ENCODE data around the gene LGR6.

LGR6 gene

DNA sequence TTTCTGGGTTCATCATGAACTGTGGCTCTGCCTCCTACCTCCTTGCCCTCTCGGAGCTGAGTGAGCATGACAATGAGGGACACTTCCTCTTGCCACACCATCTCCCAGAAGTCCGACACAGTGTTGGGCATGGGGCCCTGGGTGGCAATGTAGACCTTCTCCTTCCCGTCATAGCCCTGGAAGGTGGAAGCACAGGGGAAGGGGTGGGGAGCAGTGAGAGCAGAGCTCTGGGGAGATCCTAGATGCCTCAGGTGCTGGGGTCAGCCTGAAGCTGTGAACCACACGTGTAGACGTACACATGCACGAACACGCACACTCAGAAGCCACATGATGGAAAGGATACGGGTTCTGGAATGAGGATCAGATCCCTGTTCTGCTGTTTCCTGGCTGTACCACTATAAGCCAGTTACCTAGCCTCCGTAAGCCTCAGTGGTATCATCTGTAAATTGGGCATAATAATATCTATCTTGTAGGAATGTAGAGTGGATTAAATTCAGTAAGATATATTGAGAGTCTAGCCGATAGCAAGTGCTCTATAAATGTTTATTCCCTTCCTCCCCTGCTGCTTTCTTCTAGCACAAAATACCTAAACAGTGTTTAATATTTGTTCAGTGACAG, 39.3 kb upstream of the LGR6 start:
- peaks cover 39% of the 10 kb centered on the region for H3K4me1 Mint-ChIP-seq (ENCODE audit: low read depth)
- H3K27ac Mint-ChIP-seq: peak overlapping the region; percentile 64
- peaks cover 61% of the 10 kb centered on the region for H3K36me3 Mint-ChIP-seq (ENCODE audit: low read depth)
- no peaks in the 10 kb centered on the region for H3K27me3 Mint-ChIP-seq (ENCODE audit: low read depth)
- H3K4me3 Mint-ChIP-seq: no peak overlapping the region
- H3K9me3 Mint-ChIP-seq: no peaks in the 10 kb centered on the region

DNA sequence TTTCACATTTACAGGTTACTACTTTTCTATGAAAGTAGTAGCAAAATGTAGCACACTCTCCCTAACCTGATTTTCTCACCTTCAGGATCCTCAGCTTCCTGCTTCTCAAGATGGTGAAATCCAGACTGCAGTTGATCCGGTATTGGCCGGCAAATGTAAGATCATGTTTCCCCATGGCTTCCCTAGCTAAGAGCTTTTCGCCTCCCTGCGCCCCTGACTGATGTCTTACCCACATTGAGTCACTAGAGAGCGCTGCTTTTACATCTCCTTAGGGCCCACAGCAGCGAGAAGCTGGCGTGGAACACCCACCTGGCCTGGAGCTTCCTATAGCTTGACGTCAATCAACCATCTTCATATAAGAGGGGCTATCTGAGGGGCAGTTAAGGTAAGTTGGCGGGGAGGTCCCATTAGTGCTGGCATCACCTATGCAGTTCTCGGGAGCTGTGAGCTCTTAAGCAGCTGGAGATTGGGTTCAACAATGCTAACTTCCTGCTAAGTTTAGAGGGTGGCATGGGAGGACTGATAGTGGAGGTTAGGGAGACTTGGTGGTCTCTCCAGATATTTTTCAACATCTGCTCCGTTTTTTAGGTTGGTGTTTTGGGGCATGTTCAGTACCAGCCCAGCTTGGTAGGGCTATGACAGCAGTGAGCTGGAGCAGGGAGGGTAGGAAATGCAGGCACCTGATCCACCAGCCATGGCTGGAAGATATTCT, 38.7 kb upstream of the LGR6 start:
- peak overlapping the region; percentile 64 for H3K27ac Mint-ChIP-seq
- no peak overlapping the region for H3K4me3 Mint-ChIP-seq
- no peaks in the 10 kb centered on the region for H3K9me3 Mint-ChIP-seq
- peaks cover 63% of the 10 kb centered on the region for H3K36me3 Mint-ChIP-seq (ENCODE audit: low read depth)
- H3K4me1 Mint-ChIP-seq (ENCODE audit: low read depth): peaks cover 42% of the 10 kb centered on the region
- H3K27me3 Mint-ChIP-seq (ENCODE audit: low read depth): no peaks in the 10 kb centered on the region

DNA sequence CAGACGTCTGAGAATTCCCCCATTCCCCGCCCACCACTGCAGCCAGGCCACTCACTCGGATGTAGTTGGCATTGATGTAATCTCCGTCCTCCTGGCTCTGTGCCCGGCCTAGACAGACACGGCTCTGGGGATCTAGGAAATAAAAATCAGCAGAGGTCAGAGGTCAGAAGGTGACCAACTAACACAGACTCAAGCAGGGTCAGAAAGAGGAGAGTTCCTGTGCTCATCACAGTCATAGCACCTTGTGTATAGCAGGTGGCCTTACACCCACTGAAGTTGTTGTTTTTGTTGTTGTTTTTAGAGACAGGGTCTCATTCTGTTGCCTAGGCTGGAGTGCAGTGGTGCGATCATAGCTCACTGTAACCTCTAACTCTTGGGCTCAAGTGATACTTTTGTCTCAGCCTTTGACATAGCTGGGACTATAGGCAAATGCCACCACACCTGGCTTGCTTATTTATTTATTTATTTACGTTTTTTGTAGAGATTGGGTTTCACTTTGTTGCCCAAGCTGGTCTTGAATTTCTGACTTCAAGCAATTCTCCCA, 38.0 kb upstream of the LGR6 start:
- Mint-ChIP-seq H3K9me3 (no peaks in the 10 kb centered on the region), H3K27me3 (ENCODE audit: low read depth) (no peaks in the 10 kb centered on the region), H3K4me1 (ENCODE audit: low read depth) (peaks cover 46% of the 10 kb centered on the region), H3K27ac (peak overlapping the region; percentile 31), H3K4me3 (no peak overlapping the region), H3K36me3 (ENCODE audit: low read depth) (peaks cover 67% of the 10 kb centered on the region)

DNA sequence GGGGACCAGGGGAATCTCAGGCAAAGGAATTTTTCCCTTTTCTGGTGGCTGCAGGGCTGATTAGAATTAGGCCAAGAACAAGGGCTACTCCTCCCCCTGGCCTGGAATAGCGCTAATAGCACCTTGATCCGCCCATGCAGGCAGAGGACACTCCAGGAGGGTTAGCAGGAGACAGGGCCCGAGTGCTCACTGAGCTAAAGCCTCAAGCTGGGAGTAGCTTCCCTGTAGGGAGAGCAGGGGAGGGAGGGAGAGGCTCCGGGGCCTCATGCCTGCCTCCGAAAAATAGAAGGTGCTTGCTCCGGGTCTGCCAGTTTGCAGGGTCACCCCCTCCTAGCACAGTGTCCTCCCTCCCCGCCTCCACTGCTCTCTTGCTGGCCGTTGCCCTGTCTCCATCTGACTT, 37.0 kb upstream of the LGR6 start:
- no peak overlapping the region for H3K4me3 Mint-ChIP-seq

DNA sequence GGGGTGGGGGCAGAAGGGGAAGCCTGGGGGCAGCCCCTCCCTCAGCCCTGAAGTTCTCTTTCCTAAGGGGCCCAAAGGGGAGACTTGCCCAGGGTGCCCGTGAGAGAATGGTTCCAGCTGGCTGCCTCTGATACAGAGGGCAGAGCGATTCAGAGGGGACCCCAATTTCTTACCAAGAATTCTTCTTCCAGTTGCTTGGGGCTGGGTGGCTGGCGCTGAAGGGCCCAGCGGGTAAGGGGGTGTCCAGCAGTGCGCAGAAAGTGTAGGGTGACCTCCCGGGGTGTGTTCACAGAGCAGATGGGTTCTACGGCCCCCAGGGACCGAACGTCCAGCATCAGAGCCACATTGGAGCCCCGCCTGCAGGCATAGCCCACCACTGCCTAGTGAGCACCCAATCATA, 35.7 kb upstream of the LGR6 start:
- Mint-ChIP-seq H3K4me1 (ENCODE audit: low read depth) (peaks cover 61% of the 10 kb centered on the region), H3K36me3 (ENCODE audit: low read depth) (peaks cover 53% of the 10 kb centered on the region), H3K9me3 (no peaks in the 10 kb centered on the region), H3K4me3 (peak overlapping the region; percentile 99), H3K27me3 (ENCODE audit: low read depth) (no peaks in the 10 kb centered on the region), H3K27ac (peak overlapping the region; percentile 74)

More for the DNA sequence above, 37.0 kb upstream of the LGR6 start:
- Mint-ChIP-seq H3K9me3 (no peaks in the 10 kb centered on the region), H3K27ac (no peak overlapping the region), H3K36me3 (ENCODE audit: low read depth) (peaks cover 58% of the 10 kb centered on the region), H3K27me3 (ENCODE audit: low read depth) (no peaks in the 10 kb centered on the region), H3K4me1 (ENCODE audit: low read depth) (peaks cover 48% of the 10 kb centered on the region)

DNA sequence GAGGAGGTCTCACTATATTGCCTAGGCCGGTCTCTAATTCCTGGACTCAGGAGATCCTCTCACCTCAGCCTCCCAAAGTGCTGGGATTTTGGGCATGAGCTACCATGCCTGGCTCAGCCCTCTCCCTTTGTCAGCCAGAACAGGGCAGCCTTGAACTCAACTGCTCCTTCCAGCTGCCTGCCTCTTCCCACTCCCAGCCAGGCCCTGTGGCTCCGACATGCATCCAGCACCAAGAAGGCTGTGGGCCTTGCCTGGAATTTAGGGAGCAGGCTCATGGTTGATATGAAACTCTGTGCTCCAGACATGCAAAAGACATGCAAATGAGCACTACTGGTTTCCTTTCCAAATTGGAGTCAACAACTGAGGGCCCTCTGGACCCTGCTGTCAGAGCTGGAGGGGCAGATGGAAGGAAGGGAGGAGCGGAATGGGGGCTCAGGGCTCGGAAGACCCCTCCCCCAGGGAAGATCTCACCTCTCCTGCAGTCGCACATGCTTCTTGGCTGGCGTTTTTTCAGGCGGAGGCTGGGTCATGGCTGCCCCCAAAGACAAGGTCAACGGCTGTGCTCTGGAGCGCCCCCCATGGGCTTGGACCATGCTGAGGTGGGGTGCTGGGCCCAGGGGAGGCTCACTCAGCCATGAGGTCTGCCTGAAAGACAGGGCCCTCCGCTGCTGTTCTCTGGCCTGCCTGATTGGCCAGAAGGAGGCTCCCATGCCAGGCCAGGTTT, 34.6 kb upstream of the LGR6 start:
- Mint-ChIP-seq H3K4me1 (ENCODE audit: low read depth) (peaks cover 61% of the 10 kb centered on the region), H3K36me3 (ENCODE audit: low read depth) (peaks cover 46% of the 10 kb centered on the region), H3K9me3 (no peaks in the 10 kb centered on the region), H3K27ac (peak overlapping the region; percentile 98), H3K4me3 (peak overlapping the region; percentile 99), H3K27me3 (ENCODE audit: low read depth) (no peaks in the 10 kb centered on the region)

DNA sequence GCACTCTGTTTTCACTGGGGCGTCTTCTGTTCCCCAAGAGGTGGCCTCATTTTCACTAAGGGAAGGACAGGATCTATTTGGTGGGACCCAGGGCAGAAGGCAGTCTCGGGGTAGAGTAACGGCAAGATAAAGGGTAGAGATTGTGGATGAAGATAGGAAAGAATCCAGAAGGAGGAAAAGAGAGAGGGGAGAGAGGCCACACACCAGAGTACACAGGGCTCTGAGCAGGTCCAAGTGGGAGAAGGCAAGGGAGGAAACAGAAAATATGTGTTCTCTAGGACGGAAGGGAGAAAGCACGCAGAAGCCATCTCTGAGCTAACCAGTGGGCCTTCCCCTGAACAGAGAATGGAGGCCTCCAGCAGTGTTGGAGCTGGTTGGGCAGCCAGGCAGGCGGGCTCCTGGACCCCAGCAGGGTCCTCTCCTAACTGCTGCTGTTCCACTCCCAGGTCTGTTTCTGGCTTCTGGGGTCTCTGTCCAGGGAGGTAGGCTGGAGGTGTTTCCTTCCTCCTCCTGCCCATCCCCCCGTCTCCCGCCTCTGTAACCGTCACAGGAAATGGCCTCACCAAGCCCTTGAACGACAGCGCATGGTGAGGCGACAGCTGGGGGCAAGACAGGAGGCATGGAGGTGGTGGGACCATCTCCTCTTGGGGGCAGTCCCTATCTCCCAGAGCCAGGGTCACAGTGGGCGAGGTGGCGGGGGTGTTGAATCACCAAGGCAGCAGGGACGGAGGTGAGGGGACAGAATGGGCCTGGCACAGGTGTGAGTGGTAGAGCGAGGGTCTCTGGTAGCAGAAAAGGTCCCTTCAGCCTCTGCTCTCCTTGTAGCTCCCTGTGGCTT, 33.8 kb upstream of the LGR6 start:
- H3K27me3 Mint-ChIP-seq (ENCODE audit: low read depth): no peaks in the 10 kb centered on the region
- peaks cover 42% of the 10 kb centered on the region for H3K36me3 Mint-ChIP-seq (ENCODE audit: low read depth)
- H3K4me3 Mint-ChIP-seq: peak overlapping the region; percentile 99
- peaks cover 65% of the 10 kb centered on the region for H3K4me1 Mint-ChIP-seq (ENCODE audit: low read depth)
- no peaks in the 10 kb centered on the region for H3K9me3 Mint-ChIP-seq
- peak overlapping the region; percentile 98 for H3K27ac Mint-ChIP-seq

DNA sequence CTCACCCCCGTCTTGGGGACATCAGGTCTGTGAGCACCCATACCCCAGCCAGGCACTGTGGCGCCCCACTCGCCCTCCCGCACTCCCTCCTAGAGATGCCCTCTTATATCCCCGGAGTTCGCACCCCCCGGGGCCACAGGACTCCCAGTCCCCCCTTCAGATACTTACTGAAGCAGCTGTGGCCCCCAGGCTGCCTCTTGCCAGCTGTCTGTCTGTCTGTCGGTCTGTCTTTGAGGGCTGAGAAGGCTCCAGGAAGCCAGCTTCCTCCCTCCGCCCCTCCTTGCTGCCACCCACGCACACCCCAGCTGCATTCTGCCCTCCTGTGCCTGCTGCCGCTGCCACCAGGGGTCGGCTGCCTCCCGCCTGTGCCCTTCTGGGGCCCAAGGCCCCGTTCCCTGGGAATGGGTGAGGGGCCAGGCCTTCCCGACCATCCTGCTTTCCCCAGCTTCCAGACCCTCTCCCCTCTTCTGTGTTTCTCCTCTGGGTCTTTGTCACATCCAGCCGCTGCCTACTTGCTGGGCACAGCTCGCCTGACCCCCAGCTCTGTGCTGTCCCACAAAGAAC, 33.1 kb upstream of the LGR6 start, which contains the start of gene PTPN7:
Gene PTPN7 (minus strand): TSS at position 226 of the 564 bp plus-strand sequence. CDS start 1,200 bp downstream, outside the sequence.
- Mint-ChIP-seq H3K27ac (peak within 1 kb of the TSS; percentile 98), H3K27me3 (ENCODE audit: low read depth) (no peaks in the 10 kb centered on the region), H3K4me3 (peak within 1 kb of the TSS; percentile 99), H3K4me1 (ENCODE audit: low read depth) (peaks cover 67% of the 10 kb centered on the region), H3K9me3 (no peaks in the 10 kb centered on the region), H3K36me3 (ENCODE audit: low read depth) (peaks cover 36% of the 10 kb centered on the region)

DNA sequence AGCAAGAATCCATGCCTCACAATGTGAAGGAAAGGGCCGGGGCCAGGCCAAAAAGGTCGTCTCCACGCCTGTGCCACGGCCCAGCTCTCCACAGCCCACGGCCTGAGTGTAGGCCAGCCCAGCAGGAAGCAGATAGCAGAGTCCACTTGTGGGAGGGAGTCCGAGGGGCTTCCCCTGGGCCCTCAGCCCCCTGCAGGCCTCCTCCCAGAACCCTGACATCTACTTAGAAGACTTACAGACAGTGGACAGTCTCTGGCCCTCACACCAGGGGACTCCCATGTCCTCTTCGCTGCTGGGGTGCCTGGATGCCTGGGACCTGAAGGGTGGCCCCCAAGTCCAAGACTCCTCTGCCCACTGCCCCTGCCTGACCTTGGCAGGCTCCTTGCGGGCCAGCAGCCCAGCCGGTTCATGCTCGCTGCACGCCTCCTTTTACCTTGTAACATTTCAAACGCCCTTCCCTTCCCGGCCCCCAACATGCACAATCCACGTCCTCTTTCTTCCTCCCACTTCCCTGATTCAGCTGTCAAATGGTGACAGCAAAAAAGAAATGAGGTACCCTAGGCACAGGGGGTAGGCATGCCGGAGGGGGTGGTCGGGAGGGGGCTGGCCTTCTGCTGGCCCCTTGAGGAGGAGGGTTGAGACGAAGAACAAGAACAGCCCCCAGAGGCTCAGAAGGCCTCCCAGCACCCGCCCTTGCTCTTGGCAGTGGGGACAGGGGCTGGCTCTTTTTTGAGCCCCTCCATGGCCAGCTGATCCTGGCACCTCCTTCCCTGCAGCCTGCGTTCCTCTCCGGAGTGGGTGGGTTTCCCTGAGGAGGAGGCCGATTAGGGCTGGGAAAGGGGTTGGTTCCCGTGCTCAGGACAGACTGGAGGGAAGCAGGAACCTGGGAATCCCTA, 32.2 kb upstream of the LGR6 start:
- Mint-ChIP-seq H3K4me3 (peak overlapping the region; percentile 99), H3K27ac (peak overlapping the region; percentile 98), H3K36me3 (ENCODE audit: low read depth) (peaks cover 27% of the 10 kb centered on the region), H3K9me3 (no peaks in the 10 kb centered on the region), H3K27me3 (ENCODE audit: low read depth) (no peaks in the 10 kb centered on the region), H3K4me1 (ENCODE audit: low read depth) (peaks cover 63% of the 10 kb centered on the region)

DNA sequence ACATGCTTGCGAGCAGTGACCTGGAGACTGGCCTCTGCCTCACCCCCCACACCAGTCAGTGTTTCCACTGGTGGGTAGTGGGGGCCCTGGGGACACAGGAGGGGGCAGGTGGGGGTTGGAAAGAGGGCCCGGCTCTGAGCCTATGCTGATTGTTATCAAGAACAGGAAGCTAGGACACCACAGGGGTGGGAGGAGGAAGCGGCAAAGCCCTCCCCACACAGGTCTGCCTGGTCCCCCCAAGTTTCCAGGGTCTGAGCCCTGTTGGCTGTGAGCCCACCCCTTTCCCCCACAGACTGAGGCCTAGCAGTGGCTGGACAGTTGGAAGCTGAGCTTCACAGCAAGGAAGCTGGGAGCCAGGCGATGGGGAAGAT, 31.6 kb upstream of the LGR6 start:
- Mint-ChIP-seq H3K4me1 (ENCODE audit: low read depth) (peaks cover 67% of the 10 kb centered on the region), H3K36me3 (ENCODE audit: low read depth) (peaks cover 26% of the 10 kb centered on the region), H3K4me3 (peak overlapping the region; percentile 69), H3K9me3 (no peaks in the 10 kb centered on the region), H3K27ac (peak overlapping the region; percentile 84), H3K27me3 (ENCODE audit: low read depth) (no peaks in the 10 kb centered on the region)

DNA sequence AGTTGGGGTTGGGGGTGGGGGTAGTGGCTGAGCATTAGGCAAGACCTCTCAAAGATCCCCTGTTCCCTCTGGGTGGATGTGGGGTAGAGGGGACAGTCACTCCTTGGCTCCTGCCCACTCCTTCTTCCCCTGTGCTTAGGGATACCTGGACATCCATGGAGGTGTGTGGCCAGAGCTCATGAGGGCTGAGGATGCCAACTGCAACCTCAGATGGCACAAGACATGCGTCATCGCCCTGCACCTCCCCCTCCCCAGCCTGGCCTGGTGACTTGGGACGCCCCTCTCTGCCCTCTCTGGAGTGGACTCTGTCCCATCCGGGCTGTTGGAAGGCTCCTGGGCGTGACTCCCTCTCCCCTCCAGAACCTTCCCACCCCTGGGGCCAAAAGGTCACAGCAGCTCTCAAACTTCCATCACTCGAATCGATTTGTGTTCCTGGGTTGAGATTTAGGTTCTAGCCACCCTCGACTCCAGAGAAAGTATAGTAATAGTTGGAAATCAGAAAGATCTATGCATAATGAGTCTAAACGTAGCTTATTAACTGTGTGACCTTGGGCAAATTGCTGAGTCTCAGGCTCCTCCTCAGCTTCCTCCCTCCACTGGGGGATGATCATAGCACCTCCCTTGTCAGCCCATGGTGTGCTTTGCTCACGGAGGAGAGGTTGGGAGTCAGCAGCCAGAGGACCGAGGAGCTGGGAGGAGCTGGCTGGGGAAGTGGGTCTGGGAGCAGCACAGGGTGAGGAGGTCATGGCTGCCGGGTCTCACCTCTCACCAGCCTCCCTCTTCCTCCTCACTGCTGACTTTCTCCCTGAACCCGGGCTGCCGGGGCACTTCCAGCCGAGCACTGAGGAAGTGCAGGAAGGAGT, 30.9 kb upstream of the LGR6 start:
- peaks cover 23% of the 10 kb centered on the region for H3K36me3 Mint-ChIP-seq (ENCODE audit: low read depth)
- H3K9me3 Mint-ChIP-seq: no peaks in the 10 kb centered on the region
- H3K27ac Mint-ChIP-seq: peak overlapping the region; percentile 84
- peaks cover 64% of the 10 kb centered on the region for H3K4me1 Mint-ChIP-seq (ENCODE audit: low read depth)
- H3K4me3 Mint-ChIP-seq: peak overlapping the region; percentile 69
- H3K27me3 Mint-ChIP-seq (ENCODE audit: low read depth): no peaks in the 10 kb centered on the region

All from T-helper 1 cell treated with Interleukin-12 subunit alpha and Interleukin-12 subunit beta and Interleukin-4 antibody, amounts not matched to agents 30 μg/mL and 1 μg/mL, for 36 hours (primary cell).